CD14-positive monocyte (primary cell): ENCODE data around the gene IFNA7. TPM values are rescaled to one million over a fixed set of nuclear protein-coding genes. Genes with fewer than 3 reads are reported as not detected.
"Not testable (repeated sequence)": the region's sequence is repeated elsewhere in the genome, so short reads cannot be mapped to it uniquely, and the experiment has no call there.

Experiments used
- DNase-seq, 3 donors: peaks; one replicate each; pipeline ENCODE4 v3.0.0-alpha.2; 2011 to 2022
- H2AFZ ChIP-seq: 2 replicates; pipeline ENCODE4 v1.6.0; 2012; ENCODE audit warnings: mild to moderate bottlenecking, low read depth, low read length, inconsistent platforms; ENCODE audit not compliant: insufficient read depth, poor library complexity, severe bottlenecking
- H3K27ac ChIP-seq, 2 donors: 1 replicate in 1 of 2; 2 replicates in 1 of 2; pipeline ENCODE4 v1.5.1; 2012 to 2013; ENCODE audit warnings: low read length in 2 of 2, control low read depth in 1 of 2, inconsistent platforms in 1 of 2, low read depth in 1 of 2, mild to moderate bottlenecking in 1 of 2
- H3K27me3 ChIP-seq, 2 donors: one replicate each; pipeline versions ENCODE4 v1.6.0 to v1.6.1; 2011 to 2013; ENCODE audit warnings: low read length in 2 of 2; ENCODE audit not compliant: control insufficient read depth in 2 of 2, insufficient read depth in 2 of 2
- H3K36me3 ChIP-seq, 2 donors: replicated peaks in 1 of 2; 1 replicate in 1 of 2; 2 replicates in 1 of 2; pipeline versions ENCODE4 v1.5.1 to v1.6.1; 2012 to 2013; ENCODE audit warnings: low read length in 2 of 2, control low read depth in 1 of 2, inconsistent platforms in 1 of 2, mild to moderate bottlenecking in 1 of 2; ENCODE audit not compliant: insufficient read depth in 2 of 2, control insufficient read depth in 1 of 2
- H3K4me1 ChIP-seq, 2 donors: 1 replicate in 1 of 2; 2 replicates in 1 of 2; pipeline versions ENCODE4 v1.5.1 to v1.6.1; 2012 to 2013; ENCODE audit warnings: low read length in 2 of 2, control low read depth in 1 of 2, inconsistent platforms in 1 of 2, mild to moderate bottlenecking in 1 of 2, moderate library complexity in 1 of 2; ENCODE audit not compliant: insufficient read depth in 2 of 2, control insufficient read depth in 1 of 2
- H3K4me2 ChIP-seq: replicated peaks from 2 replicates; pipeline ENCODE3; 2012; ENCODE audit warnings: low read length, moderate library complexity, mild to moderate bottlenecking; ENCODE audit not compliant: poor library complexity, severe bottlenecking; ENCODE audit errors: extremely low read depth
- H3K4me3 ChIP-seq, 3 experiments: fragments of 200-600 bp in 1 of 3; sonication (generic) in 1 of 3; replicated peaks in 1 of 3; 1 replicate in 2 of 3; 2 replicates in 1 of 3; pipeline ENCODE4 v1.5.1; 2011 to 2013; ENCODE audit warnings: low read length in 3 of 3, mild to moderate bottlenecking in 3 of 3, control low read depth in 2 of 3, low read depth in 2 of 3, inconsistent platforms in 1 of 3, moderate library complexity in 1 of 3
- H3K79me2 ChIP-seq: 2 replicates; pipeline ENCODE4 v1.6.0; 2012; ENCODE audit warnings: mild to moderate bottlenecking, control low read depth, inconsistent platforms, low read length, moderate library complexity; ENCODE audit not compliant: insufficient read depth
- H3K9ac ChIP-seq: 2 replicates; pipeline ENCODE4 v1.6.0; 2017; ENCODE audit warnings: low read length, mild to moderate bottlenecking; ENCODE audit not compliant: insufficient read depth, poor library complexity, severe bottlenecking
- H3K9me3 ChIP-seq, 2 donors: replicated peaks in 1 of 2; 1 replicate in 1 of 2; 2 replicates in 1 of 2; pipeline versions ENCODE4 v1.5.1 to v1.6.1; 2012 to 2013; ENCODE audit warnings: low read length in 2 of 2, control low read depth in 1 of 2; ENCODE audit not compliant: control insufficient read depth in 1 of 2, insufficient read depth in 1 of 2
- H4K20me1 ChIP-seq: 2 replicates; pipeline ENCODE4 v1.6.0; 2012; ENCODE audit warnings: mild to moderate bottlenecking, low read length, control low read depth, moderate library complexity; ENCODE audit not compliant: insufficient read depth
- H3K27ac Mint-ChIP-seq, 7 donors: one replicate each; pipeline ENCODE4 v1.8.0; 2020; ENCODE audit warnings: mild to moderate bottlenecking in 7 of 7, mixed read lengths in 7 of 7, moderate library complexity in 6 of 7, inconsistent platforms in 2 of 7
- H3K27me3 Mint-ChIP-seq, 3 donors: one replicate each; pipeline ENCODE4 v1.8.0; 2021 to 2022; ENCODE audit warnings: low read depth in 3 of 3, mild to moderate bottlenecking in 3 of 3, mixed read lengths in 3 of 3, moderate library complexity in 3 of 3, inconsistent platforms in 1 of 3
- H3K36me3 Mint-ChIP-seq, 2 donors: one replicate each; pipeline ENCODE4 v1.8.0; 2020; ENCODE audit warnings: mixed read lengths in 2 of 2, inconsistent platforms in 1 of 2, mild to moderate bottlenecking in 1 of 2
- H3K4me1 Mint-ChIP-seq: one replicate; pipeline ENCODE4 v1.8.0; 2020; ENCODE audit warnings: mild to moderate bottlenecking, mixed read lengths
- H3K4me3 Mint-ChIP-seq, 2 donors: one replicate each; pipeline ENCODE4 v1.8.0; 2020; ENCODE audit warnings: mild to moderate bottlenecking in 2 of 2, mixed read lengths in 2 of 2, moderate library complexity in 1 of 2
- H3K9me3 Mint-ChIP-seq, 7 donors: one replicate each; pipeline ENCODE4 v1.8.0; 2020 to 2022; ENCODE audit warnings: mixed read lengths in 7 of 7, mild to moderate bottlenecking in 6 of 7, moderate library complexity in 6 of 7, inconsistent platforms in 2 of 7
- CTCF ChIP-seq: fragments of 200-600 bp; IDR thresholded peaks from one replicate; pipeline ENCODE4 v1.8.0; 2022; ENCODE audit warnings: antibody characterized with exemption, mild to moderate bottlenecking
- WGBS: methylation state at CpG from one replicate; pipeline ENCODE4 v1.1.5; 2013; ENCODE audit warnings: missing lambda C conversion rate; ENCODE audit not compliant: insufficient coverage; 5-methylcytosine and 5-hydroxymethylcytosine counted together
- intact Hi-C, 2 donors: fragments of 100-400 bp; cut with micrococcal nuclease; formaldehyde crosslinking; loops; one replicate each; pipeline versions ENCODE4 v1.15.0 to v1.15.1; 2023
- polyA plus RNA-seq, 3 donors: library from polyadenylated mRNA; depleted of rRNA in 1 of 3; unstranded in 2 of 3; stranded (reverse) in 1 of 3; fragments of 300-500 nt in 2 of 3; fragments of >200 nt in 1 of 3; fragmentation: Illumina TruSeq in 2 of 3; gene quantifications; 1 replicate in 2 of 3; 2 replicates in 1 of 3; pipeline ENCODE4 v1.2.3, GENCODE V29; 2012 to 2021

Gene IFNA7
- polyA plus RNA-seq, 3 donors: not detected

- H2AFZ ChIP-seq: no peak overlapping the region
- H3K79me2 ChIP-seq: no peaks in the 10 kb centered on the region
- Mint-ChIP-seq H3K4me3 (no peak overlapping the region), H3K27me3 (peaks cover 0 to 2% (median 1%) of the 10 kb centered on the region in 3 donors), H3K27ac (no peak overlapping the region), H3K9me3 (no peaks in the 10 kb centered on the region), H3K4me1 (peaks cover 21% of the 10 kb centered on the region), H3K36me3 (no peaks in the 10 kb centered on the region)
- intact Hi-C loops: no loop called here
- no peak overlapping the region for H3K4me3 ChIP-seq
- no peaks in the 10 kb centered on the region for H3K4me1 ChIP-seq
- H3K4me2 ChIP-seq: no peak overlapping the region
- H3K9ac ChIP-seq: no peak overlapping the region
- H3K27me3 ChIP-seq: no peaks in the 10 kb centered on the region
- no peak for TF ChIP-seq CTCF
- no peaks in the 10 kb centered on the region for H3K36me3 ChIP-seq
- DNase-seq: no peak
- no peaks in the 10 kb centered on the region for H4K20me1 ChIP-seq
- WGBS: 98% methylated on average over 7 of the region's 7 CpGs
- no peaks in the 10 kb centered on the region for H3K9me3 ChIP-seq
- no peak overlapping the region for H3K27ac ChIP-seq
Observed at GRCh38 chr9:21210311-21210710, 8.3 kb upstream of the IFNA7 start.

DNA sequence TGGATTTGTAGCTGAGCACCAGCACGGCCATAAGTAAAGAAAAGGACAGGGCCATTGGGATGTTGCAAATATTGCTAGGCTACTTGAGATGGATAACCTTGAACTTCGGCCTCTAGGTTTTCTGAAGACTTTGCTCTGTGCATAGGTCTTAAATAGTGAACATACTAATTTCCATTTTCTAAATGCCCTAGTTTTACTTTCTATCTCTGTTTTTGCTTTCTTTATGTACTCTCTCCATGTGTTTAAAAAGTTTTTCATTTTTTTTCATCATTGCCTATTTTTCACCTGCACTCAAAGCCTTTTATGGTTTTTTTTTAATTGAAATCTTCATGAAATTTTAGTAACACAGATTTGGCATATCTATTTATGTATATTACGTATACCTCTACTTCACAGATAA, 5.0 kb upstream of the IFNA7 start, which contains the start of gene IFNA10:
TSS of gene IFNA10 (minus strand) at position 101 of the 400 bp plus-strand sequence. CDS start at position 55, 46 bp downstream.
- H3K9ac ChIP-seq, H3K36me3 Mint-ChIP-seq, H3K4me3 Mint-ChIP-seq, H3K27me3 Mint-ChIP-seq, H4K20me1 ChIP-seq, H3K4me1 Mint-ChIP-seq, H3K4me2 ChIP-seq, H3K9me3 ChIP-seq, H3K4me3 ChIP-seq, H2AFZ ChIP-seq, H3K27ac Mint-ChIP-seq, DNase-seq, H3K79me2 ChIP-seq, intact Hi-C loops, H3K27ac ChIP-seq, H3K4me1 ChIP-seq, H3K27me3 ChIP-seq, H3K9me3 Mint-ChIP-seq, H3K36me3 ChIP-seq: not testable (repeated sequence)
- no CpG with 5 or more reads among the region's 3 CpGs for WGBS
